ENCODE measurements around the gene NOVA2. TPM values are rescaled to one million over a fixed set of nuclear protein-coding genes. Genes with fewer than 3 reads are reported as not detected.

Gene NOVA2
- total RNA-seq (2021), result 11.3 to 15.6 TPM (median 15.4 TPM) in 3 replicates
- Bru-seq, nascent RNA, result percentile 47 among the genes with signal in this experiment
- long read RNA-seq, experiment 1, full-length matches to known transcripts, result 2 of 6 reads
- long read RNA-seq, experiment 1, partial matches to known transcripts, result 0 of 6 reads
- long read RNA-seq, experiment 1, other reads (novel, unspliced or antisense), result 4 of 6 reads
- long read RNA-seq, experiment 2, full-length matches to known transcripts, result 3 of 19 reads
- long read RNA-seq, experiment 2, partial matches to known transcripts, result 0 of 19 reads
- long read RNA-seq, experiment 2, other reads (novel, unspliced or antisense), result 16 of 19 reads
- long read RNA-seq, experiment 3, result 0 reads

GRCh38 chr19:45973553-45974338, at the start of gene NOVA2:
NOVA2 (minus strand) TSS chr19:45973865; CDS start chr19:45973351, 514 bp downstream.
- ATAC-seq, result peak; percentile 99

GRCh38 chr19:46023311-46023779, 49.7 kb upstream of the NOVA2 start:
- no peak for DNase-seq (ENCODE audit: low spot score)
- TF ChIP-seq, protein P1, sequence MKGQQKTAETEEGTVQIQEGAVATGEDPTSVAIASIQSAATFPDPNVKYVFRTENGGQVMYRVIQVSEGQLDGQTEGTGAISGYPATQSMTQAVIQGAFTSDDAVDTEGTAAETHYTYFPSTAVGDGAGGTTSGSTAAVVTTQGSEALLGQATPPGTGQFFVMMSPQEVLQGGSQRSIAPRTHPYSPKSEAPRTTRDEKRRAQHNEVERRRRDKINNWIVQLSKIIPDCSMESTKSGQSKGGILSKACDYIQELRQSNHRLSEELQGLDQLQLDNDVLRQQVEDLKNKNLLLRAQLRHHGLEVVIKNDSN (CRISPR knock-in tag; IDR thresholded peaks at IDR 0.05), result no peak
- TF ChIP-seq ATF6 (CRISPR knock-in tag; IDR thresholded peaks at IDR 0.05) (no peak), GABPB1 (CRISPR knock-in tag; IDR thresholded peaks at IDR 0.05) (no peak), CREM (CRISPR knock-in tag; IDR thresholded peaks at IDR 0.05) (no peak), ATF2 (CRISPR knock-in tag; IDR thresholded peaks at IDR 0.05; ENCODE audit: borderline replicate concordance, low read depth) (no peak), PRRX2 (CRISPR knock-in tag; IDR thresholded peaks at IDR 0.05) (no peak), ZMAT4 (CRISPR knock-in tag; IDR thresholded peaks at IDR 0.05) (no peak), ZNF232 (CRISPR knock-in tag; IDR thresholded peaks at IDR 0.05) (no peak), NFATC4 (CRISPR knock-in tag; IDR thresholded peaks at IDR 0.05) (no peak), IRF2 (CRISPR knock-in tag; IDR thresholded peaks at IDR 0.05; ENCODE audit: borderline replicate concordance, low read depth) (no peak), NFE2L1 (CRISPR knock-in tag; IDR thresholded peaks at IDR 0.05) (no peak), ELF4 (CRISPR knock-in tag; IDR thresholded peaks at IDR 0.05; ENCODE audit: low read depth) (no peak), ZNF281 (CRISPR knock-in tag; IDR thresholded peaks at IDR 0.05) (no peak), ZBTB21 (CRISPR knock-in tag; IDR thresholded peaks at IDR 0.05; ENCODE audit: borderline replicate concordance) (no peak), MXD4 (CRISPR knock-in tag; IDR thresholded peaks at IDR 0.05; ENCODE audit: borderline replicate concordance) (no peak)
- TF ChIP-seq, protein P2, sequence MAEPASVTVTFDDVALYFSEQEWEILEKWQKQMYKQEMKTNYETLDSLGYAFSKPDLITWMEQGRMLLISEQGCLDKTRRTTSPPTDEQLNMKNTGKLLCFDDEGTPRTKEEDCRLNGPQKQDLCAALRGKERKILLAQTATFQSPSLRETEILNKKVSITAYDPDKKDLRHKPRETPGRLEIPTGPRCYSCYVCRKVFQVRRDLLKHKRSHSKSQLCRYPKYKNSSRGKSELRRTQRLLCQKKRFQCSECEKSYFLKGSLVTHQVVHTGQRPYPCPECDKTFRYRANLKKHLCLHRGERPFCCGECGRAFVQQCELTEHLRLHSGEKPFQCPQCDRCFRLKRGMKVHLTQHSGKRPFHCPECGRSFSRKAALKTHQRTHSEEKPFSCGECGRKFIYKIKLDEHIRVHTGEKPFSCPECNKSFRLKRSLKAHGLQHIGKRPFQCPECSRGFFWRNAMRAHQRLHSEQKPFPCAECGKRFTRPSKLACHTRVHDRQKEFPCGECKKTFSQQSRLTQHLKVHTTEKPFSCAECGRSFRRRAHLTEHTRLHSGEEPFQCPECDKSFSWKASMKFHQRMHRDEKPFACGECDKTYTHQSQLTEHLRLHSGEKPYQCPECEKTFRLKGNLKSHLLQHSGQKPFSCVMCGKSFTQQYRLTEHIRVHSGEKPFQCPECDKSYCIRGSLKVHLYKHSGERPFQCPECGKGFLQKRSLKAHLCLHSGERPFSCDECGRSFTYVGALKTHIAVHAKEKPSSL (CRISPR knock-in tag; conservative IDR thresholded peaks at IDR 0.05), result no peak
- TF ChIP-seq, protein P3, sequence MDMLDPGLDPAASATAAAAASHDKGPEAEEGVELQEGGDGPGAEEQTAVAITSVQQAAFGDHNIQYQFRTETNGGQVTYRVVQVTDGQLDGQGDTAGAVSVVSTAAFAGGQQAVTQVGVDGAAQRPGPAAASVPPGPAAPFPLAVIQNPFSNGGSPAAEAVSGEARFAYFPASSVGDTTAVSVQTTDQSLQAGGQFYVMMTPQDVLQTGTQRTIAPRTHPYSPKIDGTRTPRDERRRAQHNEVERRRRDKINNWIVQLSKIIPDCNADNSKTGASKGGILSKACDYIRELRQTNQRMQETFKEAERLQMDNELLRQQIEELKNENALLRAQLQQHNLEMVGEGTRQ (CRISPR knock-in tag; IDR thresholded peaks at IDR 0.05), result no peak

More at GRCh38 chr19:45973553-45974338, at the start of gene NOVA2:
- H3K27me3 Mint-ChIP-seq (ENCODE audit: low read depth), result peaks cover 87% of the 10 kb centered on the region
- peak within 1 kb of the TSS; percentile 61 for H3K4me3 Mint-ChIP-seq
- TF ChIP-seq NFYB (CRISPR knock-in tag; conservative IDR thresholded peaks at IDR 0.05; ENCODE audit: low read depth) (0 out of 2 replicates have a peak, but pooled peaks have one; percentile 22), SP1 (CRISPR knock-in tag; conservative IDR thresholded peaks at IDR 0.05) (peak; percentile 87), ZNF671 (CRISPR knock-in tag; IDR thresholded peaks at IDR 0.05) (no peak), JUN (CRISPR knock-in tag; IDR thresholded peaks at IDR 0.05) (no peak), ZNF263 (CRISPR knock-in tag; IDR thresholded peaks at IDR 0.05; ENCODE audit: low read depth) (peak; percentile 87; the same call in 1 of the 2 replicates)
- TF ChIP-seq, protein P4, sequence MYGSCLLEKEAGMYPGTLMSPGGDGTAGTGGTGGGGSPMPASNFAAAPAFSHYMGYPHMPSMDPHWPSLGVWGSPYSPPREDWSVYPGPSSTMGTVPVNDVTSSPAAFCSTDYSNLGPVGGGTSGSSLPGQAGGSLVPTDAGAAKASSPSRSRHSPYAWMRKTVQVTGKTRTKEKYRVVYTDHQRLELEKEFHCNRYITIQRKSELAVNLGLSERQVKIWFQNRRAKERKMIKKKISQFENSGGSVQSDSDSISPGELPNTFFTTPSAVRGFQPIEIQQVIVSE (CRISPR knock-in tag; IDR thresholded peaks at IDR 0.05; ENCODE audit: borderline replicate concordance), result no peak
- peak; percentile 99 for DNase-seq (ENCODE audit: low spot score)
- no peaks in the 10 kb centered on the region for H3K9me3 Mint-ChIP-seq
- ChIA-PET POLR2A (interaction anchor here (0.6 to 1.2 kb wide), 3 partner anchors 13 to 92 kb away, joined by 4 to 9 read pairs (median 6); partner anchors contain the start of gene CCDC61), CTCF (interaction anchor here (0.6 to 1.9 kb wide), 18 partner anchors 9 to 935 kb away, joined by 3 to 39 read pairs (median 6); partner anchors contain the start of genes CCDC61, CLASRP and FOXA3)
- H3K4me1 Mint-ChIP-seq, result peaks cover 16% of the 10 kb centered on the region
- H3K36me3 Mint-ChIP-seq, result no peaks in the 10 kb centered on the region
- H3K27ac Mint-ChIP-seq, result no peak within 1 kb of the TSS

More at GRCh38 chr19:46023311-46023779, 49.7 kb upstream of the NOVA2 start:
- ATAC-seq, result no peak
- no peaks in the 10 kb centered on the region; the same call in 1 of the 2 replicates for H3K27me3 Mint-ChIP-seq (ENCODE audit: low read depth)
- POLR2A ChIA-PET, result no interaction called here
- CTCF ChIA-PET, result interaction anchor here (5.0 kb wide), 1 partner anchor 54 kb away, joined by 64 read pairs; no protein-coding TSS in a partner anchor
- peaks cover 12% of the 10 kb centered on the region for H3K36me3 Mint-ChIP-seq
- H3K9me3 Mint-ChIP-seq, result peaks cover 12% of the 10 kb centered on the region
- H3K27ac Mint-ChIP-seq, result 0 out of 2 replicates have a peak overlapping the region, but pooled peaks have one; percentile 68
- peaks cover 16% of the 10 kb centered on the region for H3K4me1 Mint-ChIP-seq
- no peak overlapping the region for H3K4me3 Mint-ChIP-seq
